CD4-positive, alpha-beta T cell (primary cell): ENCODE results near the gene ADIPOR2. TPM values are rescaled to one million over a fixed set of nuclear protein-coding genes. Genes with fewer than 3 reads are reported as not detected.

ENCODE experiments used
- ATAC-seq: fragments of 200-7000 bp; cut with Tn5 transposase; one replicate; pipeline ENCODE4 v1.10.0; 2022; ENCODE audit warnings: mild to moderate bottlenecking; ENCODE audit not compliant: poor library complexity
- CTCF ChIA-PET: fragments of 350-600 bp; sonication (Branson Sonifier 250); formaldehyde crosslinking; loops from one replicate; lab custom pipeline; 2021; ENCODE audit warnings: antibody characterized with exemption, inconsistent platforms; lab: Charles Lee
- POLR2A ChIA-PET: fragments of 350-600 bp; sonication (Branson Sonifier 250); formaldehyde crosslinking; loops from one replicate; lab custom pipeline; 2021; ENCODE audit warnings: antibody characterized with exemption, inconsistent platforms; lab: Charles Lee
- DNase-seq, 14 experiments: peaks; one replicate each; pipeline ENCODE4 v3.0.0-alpha.2; 2013 to 2020; ENCODE audit warnings: mixed read lengths in 2 of 14
- H3K27ac ChIP-seq, 2 donors: one replicate each; pipeline versions ENCODE4 v1.5.1 to v1.7.0; 2013; ENCODE audit warnings: low read length in 2 of 2, low read depth in 1 of 2, mild to moderate bottlenecking in 1 of 2
- H3K27me3 ChIP-seq, 2 experiments: 1 replicate in 1 of 2; 2 replicates in 1 of 2; pipeline versions ENCODE4 v1.6.1 to v1.7.0; 2013; ENCODE audit warnings: low read length in 2 of 2, control low read depth in 1 of 2, mild to moderate bottlenecking in 1 of 2, moderate library complexity in 1 of 2; ENCODE audit not compliant: insufficient read depth in 2 of 2, control insufficient read depth in 1 of 2
- H3K36me3 ChIP-seq: one replicate; pipeline ENCODE4 v1.6.1; 2013; ENCODE audit warnings: low read length, control low read depth; ENCODE audit not compliant: insufficient read depth
- H3K4me1 ChIP-seq: one replicate; pipeline ENCODE4 v1.6.1; 2013; ENCODE audit warnings: low read length, control low read depth; ENCODE audit not compliant: insufficient read depth
- H3K4me3 ChIP-seq: one replicate; pipeline ENCODE4 v1.5.1; 2013; ENCODE audit warnings: mild to moderate bottlenecking, low read length, moderate library complexity
- H3K9me3 ChIP-seq, 2 experiments: 1 replicate in 1 of 2; 2 replicates in 1 of 2; pipeline versions ENCODE4 v1.6.1 to v1.7.0; 2013; ENCODE audit warnings: low read length in 2 of 2, mild to moderate bottlenecking in 2 of 2, control low read depth in 1 of 2, moderate library complexity in 1 of 2; ENCODE audit not compliant: control insufficient read depth in 1 of 2, insufficient read depth in 1 of 2
- H3K27ac Mint-ChIP-seq: one replicate; pipeline ENCODE4 v1.8.0; 2020; ENCODE audit warnings: mixed read lengths
- H3K27me3 Mint-ChIP-seq: one replicate; pipeline ENCODE4 v1.8.0; 2021; ENCODE audit warnings: mixed read lengths
- H3K36me3 Mint-ChIP-seq: one replicate; pipeline ENCODE4 v1.8.0; 2021; ENCODE audit warnings: low read depth, mixed read lengths
- H3K4me1 Mint-ChIP-seq: one replicate; pipeline ENCODE4 v1.8.0; 2021; ENCODE audit warnings: low read depth, mixed read lengths
- H3K4me3 Mint-ChIP-seq: one replicate; pipeline ENCODE4 v1.8.0; 2020; ENCODE audit warnings: mild to moderate bottlenecking, mixed read lengths
- H3K9me3 Mint-ChIP-seq: one replicate; pipeline ENCODE4 v1.8.0; 2020; ENCODE audit warnings: mixed read lengths
- CTCF ChIP-seq: fragments of 200-600 bp; IDR thresholded peaks from one replicate; pipeline ENCODE4 v1.8.0; 2022; ENCODE audit warnings: antibody characterized with exemption, mild to moderate bottlenecking
- intact Hi-C, 2 experiments: fragments of 100-400 bp; cut with DNase I in 1 of 2; cut with micrococcal nuclease in 1 of 2; formaldehyde crosslinking; loops; one replicate each; pipeline versions ENCODE4 v1.15.1 to v1.9.0; 2023 to 2025; cut with DNase I, micrococcal nuclease
- total RNA-seq, 174 experiments: library from RNA in 2 of 174; stranded (reverse) in 2 of 174; gene quantifications; one replicate each; pipeline ENCODE4 v1.2.3 and lab custom pipeline; 2021 to 2026

Gene ADIPOR2
- total RNA-seq, 2 experiments from 2014 or later: 12.5 to 12.6 TPM

- Histone ChIP-seq H3K27ac (no peak overlapping the region), H3K36me3 (no peaks in the 10 kb centered on the region), H3K27me3 (peaks cover 13 to 14% of the 10 kb centered on the region in 2 experiments), H3K4me3 (no peak overlapping the region), H3K4me1 (no peaks in the 10 kb centered on the region), H3K9me3 (peaks cover 0 to 14% of the 10 kb centered on the region in 2 experiments)
- H3K27ac Mint-ChIP-seq: no peak overlapping the region
- H3K36me3 Mint-ChIP-seq: no peaks in the 10 kb centered on the region
- H3K4me1 Mint-ChIP-seq: no peaks in the 10 kb centered on the region
- ChIA-PET POLR2A (no interaction called here), CTCF (no interaction called here)
- no peaks in the 10 kb centered on the region for H3K9me3 Mint-ChIP-seq
- no peak for TF ChIP-seq CTCF
- DNase-seq (no peak), ATAC-seq (no peak)
- H3K27me3 Mint-ChIP-seq: peaks cover 40% of the 10 kb centered on the region
- intact Hi-C loops: no loop called here
- no peak overlapping the region for H3K4me3 Mint-ChIP-seq
Measured at GRCh38 chr12:1832801-1833595, 142.1 kb downstream of the ADIPOR2 start.

- Mint-ChIP-seq H3K4me1 (no peaks in the 10 kb centered on the region), H3K27me3 (peaks cover 37% of the 10 kb centered on the region), H3K4me3 (no peak overlapping the region), H3K9me3 (no peaks in the 10 kb centered on the region), H3K27ac (no peak overlapping the region), H3K36me3 (no peaks in the 10 kb centered on the region)
- Histone ChIP-seq H3K4me1 (no peaks in the 10 kb centered on the region), H3K4me3 (no peak overlapping the region), H3K36me3 (no peaks in the 10 kb centered on the region), H3K27ac (no peak overlapping the region), H3K9me3 (peaks cover 0 to 14% of the 10 kb centered on the region in 2 experiments), H3K27me3 (peaks cover 13 to 14% of the 10 kb centered on the region in 2 experiments)
- DNase-seq (no peak), ATAC-seq (no peak)
- CTCF ChIA-PET: no interaction called here
- POLR2A ChIA-PET: no interaction called here
- TF ChIP-seq CTCF: no peak
- intact Hi-C loops: no loop called here
Measured at GRCh38 chr12:1833596-1834028, 142.7 kb downstream of the ADIPOR2 start.

DNA sequence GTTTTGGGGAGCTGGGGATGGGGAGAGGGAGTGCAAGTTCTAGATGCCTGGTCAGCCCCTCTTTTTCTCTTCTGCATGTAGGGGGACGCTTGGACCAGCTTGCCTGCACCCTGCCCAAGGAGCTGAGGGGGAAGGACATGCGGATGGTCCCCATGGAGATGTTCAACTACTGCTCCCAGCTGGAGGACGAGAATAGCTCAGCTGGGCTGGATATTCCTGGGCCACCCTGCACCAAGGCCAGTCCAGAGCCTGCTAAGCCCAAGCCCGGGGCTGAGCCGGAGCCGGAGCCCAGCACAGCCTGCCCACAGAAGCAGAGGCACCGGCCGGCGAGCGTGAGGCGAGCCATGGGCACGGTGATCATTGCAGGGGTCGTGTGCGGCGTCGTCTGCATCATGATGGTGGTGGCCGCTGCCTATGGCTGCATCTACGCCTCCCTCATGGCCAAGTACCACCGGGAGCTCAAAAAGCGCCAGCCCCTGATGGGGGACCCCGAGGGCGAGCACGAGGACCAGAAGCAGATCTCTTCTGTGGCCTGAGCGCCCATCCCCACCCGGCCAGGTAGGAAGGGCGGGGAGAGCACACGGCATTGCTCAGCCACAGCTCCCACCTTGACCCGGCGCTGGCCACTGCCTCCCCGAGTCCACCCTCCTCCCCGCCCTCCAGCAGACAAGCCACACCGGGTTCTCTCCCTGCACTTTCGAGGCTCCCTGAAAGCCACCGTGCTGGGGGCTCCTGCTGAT is 143.5 kb downstream of the ADIPOR2 start:
- Histone ChIP-seq H3K27me3 (peaks cover 13 to 14% of the 10 kb centered on the region in 2 experiments), H3K4me1 (no peaks in the 10 kb centered on the region), H3K27ac (no peak overlapping the region), H3K9me3 (peaks cover 0 to 10% of the 10 kb centered on the region in 2 experiments), H3K36me3 (no peaks in the 10 kb centered on the region), H3K4me3 (no peak overlapping the region)
- Mint-ChIP-seq H3K36me3 (no peaks in the 10 kb centered on the region), H3K4me1 (no peaks in the 10 kb centered on the region), H3K27me3 (peaks cover 33% of the 10 kb centered on the region), H3K27ac (no peak overlapping the region), H3K4me3 (no peak overlapping the region), H3K9me3 (no peaks in the 10 kb centered on the region)
- POLR2A ChIA-PET: no interaction called here
- no peak for ATAC-seq
- DNase-seq: no peak
- intact Hi-C loops: no loop called here
- no peak for TF ChIP-seq CTCF
- CTCF ChIA-PET: no interaction called here
